GM23248 (cell line): ENCODE data around the gene BAMBI.

Experiments
- EZH2 ChIP-seq: fragments of 200-600 bp; sonication (generic); IDR thresholded peaks from 2 replicates; pipeline ENCODE4 v1.6.1; 2018; ENCODE audit warnings: antibody characterized with exemption, mild to moderate bottlenecking; ENCODE audit not compliant: insufficient read depth, poor library complexity, severe bottlenecking
- EZH2phosphoT487 ChIP-seq: fragments of 200-600 bp; sonication (generic); IDR thresholded peaks from 2 replicates; pipeline ENCODE4 v1.6.1; 2018; ENCODE audit warnings: antibody characterized with exemption, moderate library complexity, mild to moderate bottlenecking, low read depth; ENCODE audit not compliant: insufficient read depth

GRCh38 chr10:28638392-28638791 is 38.9 kb upstream of the BAMBI start:
- TF ChIP-seq EZH2 (no peak), EZH2phosphoT487 (no peak)
